Measurements from ENCODE around the gene ONECUT3. TPM values are rescaled to one million over a fixed set of nuclear protein-coding genes. Genes with fewer than 3 reads are reported as not detected.

The ONECUT3 gene
- total and polyA plus RNA-seq, 11 donors, result not detected

- 27 to 42% (median 33%) methylated on average over 4 to 7 of the region's 7 CpGs for WGBS, 4 donors
- Histone ChIP-seq H3K36me3 (no peaks in the 10 kb centered on the region), H3K4me1 (peaks cover 0 to 14% (median 0%) of the 10 kb centered on the region in 12 donors), H3K27ac (no peak overlapping the region), H3K9me3 (no peaks in the 10 kb centered on the region), H3K4me3 (peak overlapping the region in 5 of 12 donors; percentile 33 to 46 (median 41)), H3K27me3 (peaks cover 4 to 40% (median 20%) of the 10 kb centered on the region in 9 donors)
- DNase-seq, result no peak
- intact Hi-C loops (cut with DNase I), result loop anchor here in 2 of 10 donors (10.0 kb wide), 1 partner anchor 245 kb away; no protein-coding TSS in a partner anchor
- no peak for ATAC-seq
- TF ChIP-seq POLR2A (IDR thresholded peaks at IDR 0.05), result no peak
- TF ChIP-seq CTCF (IDR thresholded peaks at IDR 0.05), result no peak
Measured at GRCh38 chr19:1790054-1790792, 36.9 kb downstream of the ONECUT3 start.

- DNase-seq, result no peak
- Histone ChIP-seq H3K4me3 (no peak overlapping the region), H3K27me3 (peaks cover 9 to 38% (median 26%) of the 10 kb centered on the region in 9 donors), H3K36me3 (no peaks in the 10 kb centered on the region), H3K27ac (no peak overlapping the region), H3K9me3 (no peaks in the 10 kb centered on the region), H3K4me1 (peaks cover 0 to 19% (median 4%) of the 10 kb centered on the region in 12 donors)
- ATAC-seq, result no peak
- no peak for TF ChIP-seq POLR2A (IDR thresholded peaks at IDR 0.05)
- TF ChIP-seq CTCF (IDR thresholded peaks at IDR 0.05), result no peak
- intact Hi-C loops (cut with DNase I), result loop anchor here in 2 of 10 donors (10.0 kb wide), 1 partner anchor 247 kb away; no protein-coding TSS in a partner anchor
- 77 to 100% (median 79%) methylated on average over 2 to 14 of the region's 14 CpGs for WGBS, 4 donors
Measured at GRCh38 chr19:1791879-1792278, 38.6 kb downstream of the ONECUT3 start.

- ATAC-seq, result no peak
- Histone ChIP-seq H3K36me3 (no peaks in the 10 kb centered on the region), H3K9me3 (no peaks in the 10 kb centered on the region), H3K4me3 (no peak overlapping the region), H3K4me1 (peaks cover 0 to 8% (median 4%) of the 10 kb centered on the region in 12 donors), H3K27me3 (peaks cover 4 to 27% (median 15%) of the 10 kb centered on the region in 9 donors), H3K27ac (no peak overlapping the region)
- intact Hi-C loops (cut with DNase I), result loop anchor here in 2 of 10 donors (10.0 kb wide), 1 partner anchor 250 kb away; no protein-coding TSS in a partner anchor
- no peak for DNase-seq
- TF ChIP-seq POLR2A (IDR thresholded peaks at IDR 0.05) (no peak), CTCF (IDR thresholded peaks at IDR 0.05) (no peak)
- WGBS, 4 donors, result 82 to 84% (median 83%) methylated on average over 20 of the region's 20 CpGs
Measured at GRCh38 chr19:1794424-1795172, 41.3 kb downstream of the ONECUT3 start.

Data from heart left ventricle (tissue), 16 donors.